Measurements from ENCODE around the gene VPS33A. TPM values are rescaled to one million over a fixed set of nuclear protein-coding genes. Genes with fewer than 3 reads are reported as not detected.

The VPS33A gene
- total and polyA plus RNA-seq, 2 donors (not counting 1 experiment from before 2014, with no cell fraction given) = 15.4 to 22.3 TPM

DNA sequence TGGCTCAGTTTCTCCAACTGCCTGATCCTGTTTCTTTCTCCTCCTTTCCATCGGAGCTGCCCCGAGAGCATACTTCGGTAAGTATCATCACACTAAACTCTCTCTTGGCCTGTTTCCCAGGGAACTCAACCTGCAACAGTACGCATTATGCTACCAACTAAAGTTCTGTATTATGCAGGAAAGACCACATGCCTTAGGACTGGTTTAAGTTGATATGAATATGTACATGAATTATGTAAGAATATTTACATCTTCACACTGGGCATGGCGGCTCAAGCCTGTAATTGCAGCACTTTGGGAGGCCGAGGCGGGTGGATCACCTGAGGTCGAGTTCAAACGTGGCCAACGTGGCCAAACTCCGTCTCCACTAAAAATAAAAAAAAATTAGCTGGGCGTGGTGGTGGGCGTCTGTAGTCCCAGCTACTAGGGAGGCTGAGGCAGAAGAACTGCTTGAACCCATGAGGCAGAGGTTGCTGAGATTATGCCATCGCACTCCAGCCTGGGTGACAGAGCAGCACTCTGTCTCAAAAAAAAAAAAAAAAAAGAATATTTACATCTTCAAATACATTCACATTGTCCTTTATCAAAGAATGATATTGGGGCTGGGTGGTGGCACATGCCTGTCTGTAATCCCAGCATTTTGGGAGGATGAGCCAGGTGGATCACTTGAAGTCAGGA, 31.9 kb upstream of the VPS33A start:
- no peak overlapping the region for H3K27ac ChIP-seq (ENCODE audit: insufficient read depth, low read length)
- no peak overlapping the region for H3K9ac ChIP-seq (ENCODE audit: insufficient read depth, low read length)
- no peaks in the 10 kb centered on the region for H4K20me1 ChIP-seq (ENCODE audit: control insufficient read depth, extremely low read depth, insufficient read depth, low read length)
- H2AFZ ChIP-seq (ENCODE audit: low read length) = no peak overlapping the region
- peaks cover 2% of the 10 kb centered on the region for H3K36me3 ChIP-seq (ENCODE audit: control insufficient read depth, insufficient read depth, low read length)
- H3K4me2 ChIP-seq (ENCODE audit: extremely low read depth, insufficient read depth, low read length) = no peak overlapping the region
- H3K4me1 ChIP-seq (ENCODE audit: control insufficient read depth, extremely low read depth, insufficient read depth, low read length) = no peaks in the 10 kb centered on the region
- no peak overlapping the region for H3K4me3 ChIP-seq (replicated peaks in 1 of 4; ENCODE audit: control extremely low read depth in 1 of 4, insufficient read depth in 1 of 4, low read depth in 3 of 4, low read length in 4 of 4)
- DNase-seq (ENCODE audit: low read depth in 2 of 2) = no peak
- H3K27me3 ChIP-seq (ENCODE audit: control insufficient read depth, insufficient read depth, low read length) = no peaks in the 10 kb centered on the region
- TF ChIP-seq, protein P1, sequence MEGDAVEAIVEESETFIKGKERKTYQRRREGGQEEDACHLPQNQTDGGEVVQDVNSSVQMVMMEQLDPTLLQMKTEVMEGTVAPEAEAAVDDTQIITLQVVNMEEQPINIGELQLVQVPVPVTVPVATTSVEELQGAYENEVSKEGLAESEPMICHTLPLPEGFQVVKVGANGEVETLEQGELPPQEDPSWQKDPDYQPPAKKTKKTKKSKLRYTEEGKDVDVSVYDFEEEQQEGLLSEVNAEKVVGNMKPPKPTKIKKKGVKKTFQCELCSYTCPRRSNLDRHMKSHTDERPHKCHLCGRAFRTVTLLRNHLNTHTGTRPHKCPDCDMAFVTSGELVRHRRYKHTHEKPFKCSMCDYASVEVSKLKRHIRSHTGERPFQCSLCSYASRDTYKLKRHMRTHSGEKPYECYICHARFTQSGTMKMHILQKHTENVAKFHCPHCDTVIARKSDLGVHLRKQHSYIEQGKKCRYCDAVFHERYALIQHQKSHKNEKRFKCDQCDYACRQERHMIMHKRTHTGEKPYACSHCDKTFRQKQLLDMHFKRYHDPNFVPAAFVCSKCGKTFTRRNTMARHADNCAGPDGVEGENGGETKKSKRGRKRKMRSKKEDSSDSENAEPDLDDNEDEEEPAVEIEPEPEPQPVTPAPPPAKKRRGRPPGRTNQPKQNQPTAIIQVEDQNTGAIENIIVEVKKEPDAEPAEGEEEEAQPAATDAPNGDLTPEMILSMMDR (conservative IDR thresholded peaks at IDR 0.05 in 1 of 2, IDR thresholded peaks at IDR 0.05 in 1 of 2; ENCODE audit: low read depth in 1 of 2, low read length in 2 of 2) = no peak
- TF ChIP-seq EZH2 (IDR thresholded peaks at IDR 0.05; ENCODE audit: low read length, missing control alignments) = no peak
- no peaks in the 10 kb centered on the region for H3K79me2 ChIP-seq (ENCODE audit: control insufficient read depth, insufficient read depth, low read length)
- no peaks in the 10 kb centered on the region for H3K9me3 ChIP-seq (ENCODE audit: control insufficient read depth, insufficient read depth, low read depth, low read length)

DNA sequence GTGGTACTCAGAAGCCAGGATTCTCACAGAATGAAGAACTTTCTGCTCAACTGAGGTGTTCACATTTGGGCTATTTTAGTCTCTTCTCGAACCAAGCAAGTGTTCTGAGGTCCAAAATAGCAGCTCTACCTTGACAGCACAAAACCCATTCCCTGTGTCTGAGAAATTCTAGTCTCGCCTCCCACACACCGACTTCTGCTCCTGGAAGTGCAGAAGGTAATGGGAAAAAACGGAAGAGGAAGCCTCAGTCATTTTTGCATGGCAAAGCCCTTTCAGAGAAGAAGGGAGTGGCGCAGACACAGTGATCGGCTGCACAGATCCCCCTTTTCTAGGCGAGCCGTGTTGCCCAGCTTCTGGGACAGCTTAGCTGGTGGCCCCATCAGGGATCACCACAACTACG, 31.2 kb upstream of the VPS33A start:
- no peak for DNase-seq (ENCODE audit: low read depth in 2 of 2)
- Histone ChIP-seq H3K27me3 (ENCODE audit: control insufficient read depth, insufficient read depth, low read length) (no peaks in the 10 kb centered on the region), H3K79me2 (ENCODE audit: control insufficient read depth, insufficient read depth, low read length) (no peaks in the 10 kb centered on the region)

DNA sequence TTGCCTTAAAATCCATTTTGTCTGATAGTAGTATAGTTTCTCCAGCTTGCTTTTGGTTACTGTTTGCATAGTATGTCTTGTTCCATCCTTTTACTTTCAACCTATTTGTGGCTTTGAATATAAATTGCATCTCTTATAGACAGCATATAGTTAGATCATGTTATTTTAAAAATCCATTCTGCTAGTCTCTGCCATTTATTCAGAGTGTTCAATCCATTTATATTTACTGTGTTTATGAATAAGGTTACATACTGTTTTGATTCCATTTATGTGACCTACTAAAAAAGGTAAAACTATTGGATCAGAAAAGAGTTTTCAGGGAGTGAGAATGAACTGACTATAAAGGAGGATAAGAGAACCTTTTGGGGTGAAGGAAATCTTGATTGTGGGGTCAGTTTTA, 29.6 kb upstream of the VPS33A start:
- peaks cover 2% of the 10 kb centered on the region for H3K36me3 ChIP-seq (ENCODE audit: control insufficient read depth, insufficient read depth, low read length)
- H3K4me1 ChIP-seq (ENCODE audit: control insufficient read depth, extremely low read depth, insufficient read depth, low read length) = no peaks in the 10 kb centered on the region
- TF ChIP-seq EZH2 (IDR thresholded peaks at IDR 0.05; ENCODE audit: low read length, missing control alignments) = no peak
- TF ChIP-seq, protein P1 (conservative IDR thresholded peaks at IDR 0.05 in 1 of 2, IDR thresholded peaks at IDR 0.05 in 1 of 2; ENCODE audit: low read depth in 1 of 2, low read length in 2 of 2) = no peak

More for the DNA sequence above, 31.2 kb upstream of the VPS33A start:
- Histone ChIP-seq H3K4me1 (ENCODE audit: control insufficient read depth, extremely low read depth, insufficient read depth, low read length) (no peaks in the 10 kb centered on the region), H3K9me3 (ENCODE audit: control insufficient read depth, insufficient read depth, low read depth, low read length) (no peaks in the 10 kb centered on the region), H3K4me3 (replicated peaks in 1 of 4; ENCODE audit: control extremely low read depth in 1 of 4, insufficient read depth in 1 of 4, low read depth in 3 of 4, low read length in 4 of 4) (no peak overlapping the region), H3K27ac (ENCODE audit: insufficient read depth, low read length) (no peak overlapping the region), H3K9ac (ENCODE audit: insufficient read depth, low read length) (no peak overlapping the region), H3K36me3 (ENCODE audit: control insufficient read depth, insufficient read depth, low read length) (peaks cover 2% of the 10 kb centered on the region), H4K20me1 (ENCODE audit: control insufficient read depth, extremely low read depth, insufficient read depth, low read length) (no peaks in the 10 kb centered on the region), H3K4me2 (ENCODE audit: extremely low read depth, insufficient read depth, low read length) (no peak overlapping the region), H2AFZ (ENCODE audit: low read length) (no peak overlapping the region)
- TF ChIP-seq EZH2 (IDR thresholded peaks at IDR 0.05; ENCODE audit: low read length, missing control alignments) = no peak
- TF ChIP-seq, protein P1 (conservative IDR thresholded peaks at IDR 0.05 in 1 of 2, IDR thresholded peaks at IDR 0.05 in 1 of 2; ENCODE audit: low read depth in 1 of 2, low read length in 2 of 2) = no peak

More for the DNA sequence above, 29.6 kb upstream of the VPS33A start:
- Histone ChIP-seq H3K4me2 (ENCODE audit: extremely low read depth, insufficient read depth, low read length) (no peak overlapping the region), H3K9me3 (ENCODE audit: control insufficient read depth, insufficient read depth, low read depth, low read length) (no peaks in the 10 kb centered on the region), H2AFZ (ENCODE audit: low read length) (no peak overlapping the region), H3K79me2 (ENCODE audit: control insufficient read depth, insufficient read depth, low read length) (no peaks in the 10 kb centered on the region), H3K27ac (ENCODE audit: insufficient read depth, low read length) (no peak overlapping the region), H3K9ac (ENCODE audit: insufficient read depth, low read length) (no peak overlapping the region), H3K4me3 (replicated peaks in 1 of 4; ENCODE audit: control extremely low read depth in 1 of 4, insufficient read depth in 1 of 4, low read depth in 3 of 4, low read length in 4 of 4) (no peak overlapping the region), H3K27me3 (ENCODE audit: control insufficient read depth, insufficient read depth, low read length) (no peaks in the 10 kb centered on the region), H4K20me1 (ENCODE audit: control insufficient read depth, extremely low read depth, insufficient read depth, low read length) (no peaks in the 10 kb centered on the region)
- no peak for DNase-seq (ENCODE audit: low read depth in 2 of 2)
